CD8-positive, alpha-beta memory T cell (primary cell): ENCODE measurements around the gene RAD51B. TPM values are rescaled to one million over a fixed set of nuclear protein-coding genes. Genes with fewer than 3 reads are reported as not detected.
A peak's percentile ranks its signal among the peaks of the same experiment; 100 is the strongest.

Experiments
- CTCF ChIA-PET: fragments of 350-600 bp; sonication (Branson Sonifier 250); formaldehyde crosslinking; loops from one replicate; lab custom pipeline; 2021; ENCODE audit warnings: antibody characterized with exemption; lab: Charles Lee
- POLR2A ChIA-PET: fragments of 350-600 bp; sonication (Branson Sonifier 250); formaldehyde crosslinking; loops from one replicate; lab custom pipeline; 2021; ENCODE audit warnings: antibody characterized with exemption; lab: Charles Lee
- DNase-seq, 5 donors: peaks; one replicate each; pipeline versions ENCODE4 v3.0.0 to v3.0.0-alpha.2; 2020 to 2022; ENCODE audit warnings: mixed read lengths in 1 of 5
- H3K27ac ChIP-seq: one replicate; pipeline ENCODE4 v1.7.0; 2013; ENCODE audit warnings: low read depth, mild to moderate bottlenecking, low read length, moderate library complexity
- H3K27me3 ChIP-seq: 2 replicates; pipeline ENCODE4 v1.7.0; 2013; ENCODE audit warnings: low read length, mild to moderate bottlenecking; ENCODE audit not compliant: insufficient read depth, poor library complexity, severe bottlenecking
- H3K36me3 ChIP-seq: 2 replicates; pipeline ENCODE4 v1.7.0; 2013; ENCODE audit warnings: mild to moderate bottlenecking, low read length, moderate library complexity; ENCODE audit not compliant: insufficient read depth
- H3K4me1 ChIP-seq: 2 replicates; pipeline ENCODE4 v1.7.0; 2013; ENCODE audit warnings: mild to moderate bottlenecking, low read length, moderate library complexity; ENCODE audit not compliant: insufficient read depth
- H3K4me3 ChIP-seq: 2 replicates; pipeline ENCODE4 v1.7.0; 2013; ENCODE audit warnings: mild to moderate bottlenecking, low read length
- H3K9me3 ChIP-seq: 2 replicates; pipeline ENCODE4 v1.7.0; 2013; ENCODE audit warnings: mild to moderate bottlenecking, low read length
- H3K27ac Mint-ChIP-seq, 8 donors: one replicate each; pipeline ENCODE4 v1.8.0; 2020 to 2021; ENCODE audit warnings: mixed read lengths in 8 of 8, mild to moderate bottlenecking in 6 of 8, inconsistent platforms in 3 of 8, moderate library complexity in 3 of 8
- H3K27me3 Mint-ChIP-seq, 2 donors: one replicate each; pipeline ENCODE4 v1.8.0; 2020 to 2021; ENCODE audit warnings: mixed read lengths in 2 of 2, mild to moderate bottlenecking in 1 of 2, moderate library complexity in 1 of 2
- H3K36me3 Mint-ChIP-seq, 3 donors: one replicate each; pipeline ENCODE4 v1.8.0; 2020 to 2021; ENCODE audit warnings: mixed read lengths in 3 of 3, inconsistent platforms in 1 of 3, mild to moderate bottlenecking in 1 of 3
- H3K4me1 Mint-ChIP-seq, 3 donors: one replicate each; pipeline ENCODE4 v1.8.0; 2020 to 2021; ENCODE audit warnings: mixed read lengths in 3 of 3, inconsistent platforms in 1 of 3, mild to moderate bottlenecking in 1 of 3
- H3K4me3 Mint-ChIP-seq, 7 donors: one replicate each; pipeline ENCODE4 v1.8.0; 2020 to 2021; ENCODE audit warnings: mixed read lengths in 7 of 7, mild to moderate bottlenecking in 6 of 7, moderate library complexity in 4 of 7, inconsistent platforms in 2 of 7
- H3K9me3 Mint-ChIP-seq, 5 donors: one replicate each; pipeline ENCODE4 v1.8.0; 2020 to 2022; ENCODE audit warnings: mixed read lengths in 5 of 5, mild to moderate bottlenecking in 3 of 5, moderate library complexity in 2 of 5, inconsistent platforms in 1 of 5
- polyA plus RNA-seq: library from polyadenylated mRNA; unstranded; fragments of 300-500 nt; fragmentation: Illumina TruSeq; gene quantifications from one replicate; pipeline ENCODE4 v1.2.3, GENCODE V29; 2021
- total RNA-seq, 2 experiments: library from RNA; stranded (reverse); gene quantifications; one replicate each; pipeline ENCODE4 v1.2.3, GENCODE V29; 2021

Gene RAD51B
- total and polyA plus RNA-seq, 3 experiments from 2014 or later: 15.7 to 22.9 (median 17.4) TPM

DNA sequence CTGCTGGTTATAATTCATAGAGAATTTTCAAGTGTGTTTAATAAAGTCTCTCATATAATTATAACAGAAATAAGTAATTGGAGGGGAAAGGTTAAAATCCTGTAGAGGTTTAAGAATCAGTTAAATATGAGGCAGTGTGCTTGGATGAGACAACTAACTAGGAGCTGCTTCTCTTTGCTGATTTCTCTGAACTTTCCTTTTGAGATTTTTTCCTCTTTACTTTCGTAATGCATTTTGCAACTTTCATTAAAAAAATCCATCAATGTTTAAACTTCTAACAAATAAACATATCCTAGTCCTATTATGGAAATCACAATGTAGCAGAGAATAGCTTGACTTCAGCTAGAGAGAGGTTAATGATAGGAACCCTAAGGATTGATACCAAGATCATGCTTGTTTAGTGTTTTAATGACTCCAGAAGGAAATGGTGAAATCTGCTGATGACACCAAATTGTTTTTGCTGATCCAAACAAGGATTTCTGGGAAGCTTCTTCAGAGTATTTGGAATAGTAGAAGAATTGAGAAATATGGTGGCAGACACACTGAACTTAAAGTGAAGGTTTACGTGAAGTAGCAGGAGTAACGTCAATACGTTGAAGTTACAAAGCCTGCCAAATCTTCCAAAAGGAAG is 122.6 kb downstream of the RAD51B start:
- peaks cover 0 to 1% (median 0%) of the 10 kb centered on the region in 3 donors for H3K4me1 Mint-ChIP-seq
- no peaks in the 10 kb centered on the region for H3K9me3 ChIP-seq
- no peaks in the 10 kb centered on the region for H3K9me3 Mint-ChIP-seq
- no peak overlapping the region for H3K4me3 Mint-ChIP-seq
- H3K36me3 ChIP-seq: no peaks in the 10 kb centered on the region
- no peaks in the 10 kb centered on the region for H3K27me3 ChIP-seq
- H3K27ac Mint-ChIP-seq: no peak overlapping the region
- no peaks in the 10 kb centered on the region for H3K4me1 ChIP-seq
- ChIA-PET POLR2A (no interaction called here), CTCF (interaction anchor here (2.7 kb wide), 1 partner anchor 8 kb away, joined by 9 read pairs; no protein-coding TSS in a partner anchor)
- no peak overlapping the region for H3K4me3 ChIP-seq
- no peaks in the 10 kb centered on the region for H3K27me3 Mint-ChIP-seq
- H3K27ac ChIP-seq: no peak overlapping the region
- H3K36me3 Mint-ChIP-seq: no peaks in the 10 kb centered on the region
- no peak for DNase-seq

GRCh38 chr14:67943947-67944346 is 124.4 kb downstream of the RAD51B start:
- Mint-ChIP-seq H3K27me3 (no peaks in the 10 kb centered on the region), H3K4me3 (no peak overlapping the region), H3K4me1 (peaks cover 0 to 1% (median 0%) of the 10 kb centered on the region in 3 donors), H3K9me3 (no peaks in the 10 kb centered on the region), H3K36me3 (no peaks in the 10 kb centered on the region), H3K27ac (no peak overlapping the region)
- ChIA-PET CTCF (interaction anchor here (0.6 to 3.2 kb wide), 13 partner anchors 10 to 900 kb away, joined by 3 to 18 read pairs (median 4); no protein-coding TSS in a partner anchor), POLR2A (interaction anchor here (0.6 kb wide), 1 partner anchor 316 kb away, joined by 6 read pairs; no protein-coding TSS in a partner anchor)
- Histone ChIP-seq H3K27ac (no peak overlapping the region), H3K4me1 (no peaks in the 10 kb centered on the region), H3K27me3 (no peaks in the 10 kb centered on the region), H3K9me3 (no peaks in the 10 kb centered on the region), H3K4me3 (no peak overlapping the region), H3K36me3 (no peaks in the 10 kb centered on the region)
- DNase-seq: peak; percentile 19 to 52 (median 39)

DNA sequence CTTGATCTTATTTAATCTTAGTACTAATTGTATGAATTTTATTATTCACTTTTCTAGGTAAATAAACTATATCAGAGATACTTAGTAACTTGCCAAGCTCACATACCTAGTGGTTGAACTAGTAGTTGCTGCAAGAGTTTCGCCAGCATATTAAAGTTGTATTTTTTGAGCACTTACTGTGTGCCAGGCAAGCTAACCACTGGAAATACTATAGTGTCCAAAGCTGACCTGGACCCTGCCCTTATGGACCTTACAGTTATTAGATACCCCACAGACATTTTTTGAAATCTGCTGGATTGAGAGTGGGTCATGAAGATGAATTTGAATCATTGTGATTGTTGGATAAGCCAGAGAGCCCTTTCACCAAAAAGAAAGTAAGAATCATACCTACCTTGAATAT is 125.0 kb downstream of the RAD51B start:
- CTCF ChIA-PET: interaction anchor here (0.6 to 3.2 kb wide), 13 partner anchors 11 to 899 kb away, joined by 3 to 18 read pairs (median 4); no protein-coding TSS in a partner anchor
- no peaks in the 10 kb centered on the region for H3K4me1 ChIP-seq
- Mint-ChIP-seq H3K27ac (no peak overlapping the region), H3K4me3 (no peak overlapping the region), H3K4me1 (peaks cover 0 to 1% (median 0%) of the 10 kb centered on the region in 3 donors), H3K27me3 (no peaks in the 10 kb centered on the region), H3K36me3 (no peaks in the 10 kb centered on the region), H3K9me3 (no peaks in the 10 kb centered on the region)
- POLR2A ChIA-PET: interaction anchor here (0.6 kb wide), 1 partner anchor 315 kb away, joined by 6 read pairs; no protein-coding TSS in a partner anchor
- no peaks in the 10 kb centered on the region for H3K36me3 ChIP-seq
- no peak overlapping the region for H3K4me3 ChIP-seq
- no peaks in the 10 kb centered on the region for H3K27me3 ChIP-seq
- DNase-seq: no peak
- no peak overlapping the region for H3K27ac ChIP-seq
- H3K9me3 ChIP-seq: no peaks in the 10 kb centered on the region

- H3K27me3 ChIP-seq: no peaks in the 10 kb centered on the region
- Mint-ChIP-seq H3K9me3 (no peaks in the 10 kb centered on the region), H3K4me3 (no peak overlapping the region), H3K27me3 (no peaks in the 10 kb centered on the region), H3K27ac (no peak overlapping the region), H3K36me3 (no peaks in the 10 kb centered on the region), H3K4me1 (no peaks in the 10 kb centered on the region)
- H3K27ac ChIP-seq: no peak overlapping the region
- ChIA-PET CTCF (no interaction called here), POLR2A (no interaction called here)
- no peaks in the 10 kb centered on the region for H3K36me3 ChIP-seq
- no peaks in the 10 kb centered on the region for H3K4me1 ChIP-seq
- no peak for DNase-seq
- no peak overlapping the region for H3K4me3 ChIP-seq
- H3K9me3 ChIP-seq: no peaks in the 10 kb centered on the region
These were observed 130.2 kb downstream of the RAD51B start for GRCh38 chr14:67949771-67950170.

GRCh38 chr14:67950386-67950785 is 130.8 kb downstream of the RAD51B start:
- H3K9me3 ChIP-seq: no peaks in the 10 kb centered on the region
- POLR2A ChIA-PET: no interaction called here
- no peaks in the 10 kb centered on the region for H3K4me1 Mint-ChIP-seq
- H3K27ac Mint-ChIP-seq: no peak overlapping the region
- H3K4me3 ChIP-seq: no peak overlapping the region
- no peaks in the 10 kb centered on the region for H3K36me3 Mint-ChIP-seq
- H3K9me3 Mint-ChIP-seq: no peaks in the 10 kb centered on the region
- CTCF ChIA-PET: no interaction called here
- DNase-seq: no peak
- no peak overlapping the region for H3K4me3 Mint-ChIP-seq
- H3K4me1 ChIP-seq: no peaks in the 10 kb centered on the region
- no peaks in the 10 kb centered on the region for H3K27me3 ChIP-seq
- H3K36me3 ChIP-seq: no peaks in the 10 kb centered on the region
- H3K27ac ChIP-seq: no peak overlapping the region
- H3K27me3 Mint-ChIP-seq: no peaks in the 10 kb centered on the region

- CTCF ChIA-PET: no interaction called here
- Histone ChIP-seq H3K36me3 (no peaks in the 10 kb centered on the region), H3K9me3 (no peaks in the 10 kb centered on the region), H3K4me3 (no peak overlapping the region), H3K4me1 (no peaks in the 10 kb centered on the region), H3K27me3 (no peaks in the 10 kb centered on the region), H3K27ac (no peak overlapping the region)
- Mint-ChIP-seq H3K27me3 (no peaks in the 10 kb centered on the region), H3K36me3 (no peaks in the 10 kb centered on the region), H3K4me3 (no peak overlapping the region), H3K9me3 (no peaks in the 10 kb centered on the region), H3K27ac (no peak overlapping the region), H3K4me1 (no peaks in the 10 kb centered on the region)
- POLR2A ChIA-PET: no interaction called here
- no peak for DNase-seq
These were observed 132.1 kb downstream of the RAD51B start for GRCh38 chr14:67951529-67952135.

DNA sequence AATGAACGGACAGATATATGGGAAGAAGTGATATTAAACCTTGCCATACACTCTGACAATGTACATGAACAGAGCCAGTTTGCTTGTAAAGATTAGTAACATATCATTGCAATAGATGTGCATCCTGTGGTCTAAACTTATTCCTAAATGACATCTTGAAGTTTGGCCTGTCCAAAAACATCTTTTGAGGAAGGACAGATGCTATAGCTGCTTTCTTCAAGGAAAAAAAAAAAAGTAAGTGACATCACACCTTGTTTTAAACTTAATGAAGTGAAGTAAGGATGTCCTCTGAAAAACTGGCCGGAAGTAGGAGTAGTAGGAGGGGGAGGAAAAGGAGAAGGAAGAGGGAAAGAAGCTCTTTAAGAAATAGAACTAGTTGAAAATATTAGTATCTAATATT is 132.8 kb downstream of the RAD51B start:
- ChIA-PET CTCF (no interaction called here), POLR2A (interaction anchor here (0.7 kb wide), 1 partner anchor 20 kb away, joined by 3 read pairs; no protein-coding TSS in a partner anchor)
- H3K4me1 Mint-ChIP-seq: no peaks in the 10 kb centered on the region

GRCh38 chr14:67952786-67953185 is 133.2 kb downstream of the RAD51B start:
- Histone ChIP-seq H3K9me3 (no peaks in the 10 kb centered on the region), H3K36me3 (no peaks in the 10 kb centered on the region), H3K4me1 (no peaks in the 10 kb centered on the region), H3K4me3 (no peak overlapping the region), H3K27ac (no peak overlapping the region), H3K27me3 (no peaks in the 10 kb centered on the region)
- Mint-ChIP-seq H3K9me3 (no peaks in the 10 kb centered on the region), H3K36me3 (no peaks in the 10 kb centered on the region), H3K4me3 (no peak overlapping the region), H3K4me1 (no peaks in the 10 kb centered on the region), H3K27me3 (no peaks in the 10 kb centered on the region), H3K27ac (no peak overlapping the region)
- CTCF ChIA-PET: no interaction called here
- no peak for DNase-seq
- POLR2A ChIA-PET: interaction anchor here (0.7 kb wide), 1 partner anchor 20 kb away, joined by 3 read pairs; no protein-coding TSS in a partner anchor

More for the DNA sequence above, 132.8 kb downstream of the RAD51B start:
- no peak overlapping the region for H3K27ac ChIP-seq
- no peaks in the 10 kb centered on the region for H3K4me1 ChIP-seq
- DNase-seq: no peak
- Mint-ChIP-seq H3K4me3 (no peak overlapping the region), H3K36me3 (no peaks in the 10 kb centered on the region), H3K9me3 (no peaks in the 10 kb centered on the region), H3K27me3 (no peaks in the 10 kb centered on the region), H3K27ac (no peak overlapping the region)
- H3K36me3 ChIP-seq: no peaks in the 10 kb centered on the region
- no peak overlapping the region for H3K4me3 ChIP-seq
- no peaks in the 10 kb centered on the region for H3K9me3 ChIP-seq
- H3K27me3 ChIP-seq: no peaks in the 10 kb centered on the region
